ENCODE results near the gene HDAC4.

Gene HDAC4

GRCh38 chr2:239365782-239366435 is 34.9 kb downstream of the HDAC4 start:
- no peak for DNase-seq

- DNase-seq: no peak
Observed at GRCh38 chr2:239365071-239365781, 35.6 kb downstream of the HDAC4 start.

- no peak for DNase-seq
Observed at GRCh38 chr2:239363946-239364637, 36.7 kb downstream of the HDAC4 start.

GRCh38 chr2:239362507-239362906 is 38.3 kb downstream of the HDAC4 start:
- no peak for DNase-seq

GRCh38 chr2:239361311-239361642 is 39.5 kb downstream of the HDAC4 start:
- DNase-seq: no peak

GRCh38 chr2:239360421-239361310 is 40.2 kb downstream of the HDAC4 start:
- DNase-seq: no peak

- no peak for DNase-seq
Observed at GRCh38 chr2:239360008-239360407, 40.8 kb downstream of the HDAC4 start.

GRCh38 chr2:239359196-239359912 is 41.5 kb downstream of the HDAC4 start:
- DNase-seq: no peak

GRCh38 chr2:239358062-239358754 is 42.6 kb downstream of the HDAC4 start:
- no peak for DNase-seq

GRCh38 chr2:239355724-239356123 is 45.1 kb downstream of the HDAC4 start:
- no peak for DNase-seq

GRCh38 chr2:239355139-239355538 is 45.7 kb downstream of the HDAC4 start:
- no peak for DNase-seq

- DNase-seq: no peak
Observed at GRCh38 chr2:239354791-239355136, 46.1 kb downstream of the HDAC4 start.

GRCh38 chr2:239354132-239354790 is 46.6 kb downstream of the HDAC4 start:
- DNase-seq: no peak

GRCh38 chr2:239353692-239354091 is 47.1 kb downstream of the HDAC4 start:
- no peak for DNase-seq

- no peak for DNase-seq
Observed at GRCh38 chr2:239351687-239352086, 49.1 kb downstream of the HDAC4 start.

GRCh38 chr2:239349453-239350135 is 51.2 kb downstream of the HDAC4 start:
- no peak for DNase-seq

- DNase-seq: peak; percentile 71
Observed at GRCh38 chr2:239348563-239349452, 52.0 kb downstream of the HDAC4 start.

GRCh38 chr2:239346676-239347075 is 54.1 kb downstream of the HDAC4 start:
- DNase-seq: no peak

GRCh38 chr2:239345251-239345650 is 55.6 kb downstream of the HDAC4 start:
- no peak for DNase-seq

GRCh38 chr2:239344857-239345216 is 56.0 kb downstream of the HDAC4 start:
- DNase-seq: no peak

Measured in right hindlimb (tissue), 1 donor.